HepG2 (cell line): Measurements from ENCODE around the gene SHFL. TPM values are rescaled to one million over a fixed set of nuclear protein-coding genes. Genes with fewer than 3 reads are reported as not detected.

Experiments used
- ATAC-seq: fragments of 200-7000 bp; cut with Tn5 transposase; 3 replicates; pipeline ENCODE4 v1.9.1; 2020; ENCODE audit warnings: mild to moderate bottlenecking, moderate library complexity
- BruUV-seq: library from RNA; stranded (reverse); fragments of 400-500 nt; replicated peaks from 2 replicates; lab custom pipeline; 2021; lab: Mats Ljungman, UMichigan
- CTCF ChIA-PET: fragments of 300-600 bp; formaldehyde crosslinking; extraction: SDS; loops from one replicate; lab custom pipeline; 2021; ENCODE audit warnings: low total read pairs, inconsistent platforms, low intra/inter-chr PET ratio; lab: Yijun Ruan, JAX
- POLR2A ChIA-PET: fragments of 350-600 bp; sonication (Branson Sonifier 250); formaldehyde crosslinking; loops from one replicate; lab custom pipeline; 2020; ENCODE audit warnings: antibody characterized with exemption, inconsistent platforms; lab: Yijun Ruan, JAX
- DNase-seq: peaks from one replicate; pipeline ENCODE4 v3.0.0-alpha.2; 2015; ENCODE audit warnings: low spot score
- FAIRE-seq: peaks from 3 replicates; lab custom pipeline; 2011; peaks lifted over from hg19 to GRCh38; lab: Jason Lieb, UNC
- H2AFZ ChIP-seq: one replicate; pipeline ENCODE4 v1.6.1; 2011; ENCODE audit warnings: low read length, inconsistent platforms
- H3K27ac ChIP-seq: fragments of 300-600 bp; 3 replicates; pipeline ENCODE4 v1.8.0; 2011; ENCODE audit warnings: mixed run types, mild to moderate bottlenecking, mixed read lengths, low read length, inconsistent platforms; ENCODE audit not compliant: insufficient read depth; ENCODE audit errors: extremely low read length
- H3K27me3 ChIP-seq, 2 experiments: fragments of 200-600 bp in 1 of 2; 2 replicates in 1 of 2; 3 replicates in 1 of 2; pipeline versions ENCODE4 v1.6.0 to v1.8.0; 2011; ENCODE audit warnings: low read length in 2 of 2, mild to moderate bottlenecking in 2 of 2, moderate library complexity in 2 of 2, inconsistent platforms in 1 of 2; ENCODE audit not compliant: insufficient read depth in 2 of 2, control insufficient read depth in 1 of 2
- H3K36me3 ChIP-seq, 2 experiments: fragments of 200-600 bp in 1 of 2; replicated peaks in 1 of 2; 2 replicates in 1 of 2; 3 replicates in 1 of 2; pipeline versions ENCODE4 v1.5.1 to v1.8.0; 2011; ENCODE audit warnings: low read length in 2 of 2, inconsistent platforms in 1 of 2; ENCODE audit not compliant: insufficient read depth in 2 of 2, control insufficient read depth in 1 of 2
- H3K4me1 ChIP-seq: 2 replicates; pipeline ENCODE4 v1.5.1; 2012; ENCODE audit warnings: low read length, inconsistent platforms; ENCODE audit not compliant: insufficient read depth
- H3K4me2 ChIP-seq: 2 replicates; pipeline ENCODE4 v1.6.0; 2011; ENCODE audit warnings: low read depth, low read length, inconsistent platforms
- H3K4me3 ChIP-seq, 3 experiments: fragments of 200-600 bp in 1 of 3; sonication (generic), shearing (Covaris generic) in 1 of 3; replicated peaks in 1 of 3; 2 replicates each; pipeline ENCODE4 v1.5.1; 2011 to 2016; ENCODE audit warnings: low read length in 3 of 3, inconsistent platforms in 2 of 3, low read depth in 2 of 3, mild to moderate bottlenecking in 2 of 3, control low read depth in 1 of 3, mixed read lengths in 1 of 3; ENCODE audit not compliant: insufficient read depth in 1 of 3
- H3K79me2 ChIP-seq: one replicate; pipeline ENCODE4 v1.6.1; 2011; ENCODE audit warnings: low read length, inconsistent platforms; ENCODE audit not compliant: insufficient read depth
- H3K9ac ChIP-seq: 2 replicates; pipeline ENCODE4 v1.6.0; 2011; ENCODE audit warnings: mild to moderate bottlenecking, low read depth, low read length, inconsistent platforms; ENCODE audit not compliant: insufficient read depth
- H3K9me3 ChIP-seq: 2 replicates; pipeline ENCODE4 v1.5.1; 2012; ENCODE audit warnings: mild to moderate bottlenecking, low read length
- H4K20me1 ChIP-seq: 2 replicates; pipeline ENCODE4 v1.6.0; 2011; ENCODE audit warnings: inconsistent platforms, mild to moderate bottlenecking, low read length, moderate library complexity; ENCODE audit not compliant: insufficient read depth
- CCDC6 ChIP-seq: sonication (generic); formaldehyde crosslinking; IDR thresholded peaks from 2 replicates; pipeline ENCODE4 v1.8.1; 2022; ENCODE audit warnings: mild to moderate bottlenecking, missing genetic modification reagents, moderate library complexity
- ELF3 ChIP-seq: IDR thresholded peaks from 2 replicates; pipeline ENCODE4 v1.6.1; 2016; ENCODE audit warnings: missing genetic modification reagents, missing compliant biosample characterization
- HCFC1 ChIP-seq: fragments of 150-350 bp; IDR thresholded peaks from 2 replicates; pipeline ENCODE4 v1.6.1; 2014; ENCODE audit warnings: low read depth, low read length
- MXD1 ChIP-seq: sonication (generic); formaldehyde crosslinking; IDR thresholded peaks from 2 replicates; pipeline ENCODE4 v1.4.0; 2020; ENCODE audit warnings: mild to moderate bottlenecking, missing genetic modification reagents
- ZFP36L2 ChIP-seq: sonication (generic); formaldehyde crosslinking; IDR thresholded peaks from 2 replicates; pipeline ENCODE4 v1.4.0; 2020; ENCODE audit warnings: missing genetic modification reagents
- ZNF101 ChIP-seq: sonication (generic); formaldehyde crosslinking; IDR thresholded peaks from 2 replicates; pipeline ENCODE4 v1.4.0; 2020; ENCODE audit warnings: mild to moderate bottlenecking, low read depth, missing genetic modification reagents, borderline replicate concordance
- ZNF281 ChIP-seq: sonication (generic); formaldehyde crosslinking; IDR thresholded peaks from 2 replicates; pipeline ENCODE4 v1.4.0; 2020; ENCODE audit warnings: missing genetic modification reagents, borderline replicate concordance
- ZNF598 ChIP-seq: sonication (generic); formaldehyde crosslinking; IDR thresholded peaks from 2 replicates; pipeline ENCODE4 v1.5.1; 2020; ENCODE audit warnings: mild to moderate bottlenecking, missing genetic modification reagents, borderline replicate concordance
- ZNF670 ChIP-seq: sonication (generic); formaldehyde crosslinking; IDR thresholded peaks from 2 replicates; pipeline ENCODE4 v1.8.0; 2022; ENCODE audit warnings: mild to moderate bottlenecking, missing genetic modification reagents, borderline replicate concordance
- WGBS: methylation state at CpG from one replicate; pipeline ENCODE4 v1.1.6; 2017; ENCODE audit warnings: low lambda C conversion rate; 5-methylcytosine and 5-hydroxymethylcytosine counted together
- in situ Hi-C: cut with HindIII; loops from 2 replicates; pipeline ENCODE4 v1.10.0; 2017; ENCODE audit warnings: low pct_unique_long_range_greater_than_20kb; ENCODE audit not compliant: extremely low pct_ligation_motif_present
- intact Hi-C: fragments of 100-400 bp; cut with micrococcal nuclease; formaldehyde crosslinking; loops from one replicate; pipeline ENCODE4 v1.10.0; 2022; ENCODE audit not compliant: unreplicated experiment
- polyA plus RNA-seq, 8 experiments: library from polyadenylated mRNA; depleted of rRNA in 3 of 8; stranded (reverse) in 7 of 8; unstranded in 1 of 8; fragments of >200 nt; fragmentation: Illumina TruSeq in 4 of 8; extraction: Trizol in 4 of 8; gene quantifications; 2 replicates each; pipeline versions ENCODE4 v1.2.1 to v1.2.3, GENCODE V29; 2011 to 2016; ENCODE audit warnings: low read depth in 4 of 8, missing spikeins in 1 of 8, mixed read lengths in 1 of 8; ENCODE audit not compliant: insufficient read depth in 1 of 8
- total RNA-seq, 5 experiments: library from RNA; depleted of rRNA; stranded (reverse); fragments of >200 nt; fragmentation: Illumina TruSeq; extraction: Trizol; gene quantifications; 2 replicates each; pipeline ENCODE4 v1.2.3, GENCODE V29; 2016; ENCODE audit warnings: low read depth in 1 of 5
- TF ChIP-seq, protein P1 (sequence below): sonication (generic); formaldehyde crosslinking; IDR thresholded peaks from 2 replicates; pipeline ENCODE4 v1.4.0; 2020; ENCODE audit warnings: mild to moderate bottlenecking, low read depth, missing genetic modification reagents

The SHFL gene
- total and polyA plus RNA-seq, 2 of the 13 experiments (the other 11 are each of a cell fraction or from before 2014, with no cell fraction given): 12.3 to 36.4 TPM

- 44% methylated on average over 6 of the region's 6 CpGs for WGBS
- no peak for DNase-seq
- CTCF ChIA-PET: no interaction called here
- peaks cover 14% of the 10 kb centered on the region for H3K79me2 ChIP-seq
- H3K4me1 ChIP-seq: peaks cover 8% of the 10 kb centered on the region; the same call in 1 of the 2 replicates
- H3K9me3 ChIP-seq: no peaks in the 10 kb centered on the region
- H3K4me2 ChIP-seq: no peak overlapping the region
- FAIRE-seq: no peak
- no peak overlapping the region for H3K4me3 ChIP-seq
- H3K27me3 ChIP-seq: no peaks in the 10 kb centered on the region; a peak in 1 of 5 replicates
- intact Hi-C loops (no loop called here), in situ Hi-C loops (no loop called here)
- POLR2A ChIA-PET: interaction anchor here (1.7 kb wide), 1 partner anchor 10 kb away, joined by 4 read pairs; the partner anchor contains the start of gene P2RY11
- no peak overlapping the region for H2AFZ ChIP-seq
- no peak for ATAC-seq
- H3K27ac ChIP-seq: no peak overlapping the region
- no peak for TF ChIP-seq ZNF598 (CRISPR knock-in tag)
- no peak for TF ChIP-seq ZFP36L2 (CRISPR knock-in tag)
- no peak for TF ChIP-seq ELF3 (CRISPR knock-in tag)
- TF ChIP-seq, protein P1, sequence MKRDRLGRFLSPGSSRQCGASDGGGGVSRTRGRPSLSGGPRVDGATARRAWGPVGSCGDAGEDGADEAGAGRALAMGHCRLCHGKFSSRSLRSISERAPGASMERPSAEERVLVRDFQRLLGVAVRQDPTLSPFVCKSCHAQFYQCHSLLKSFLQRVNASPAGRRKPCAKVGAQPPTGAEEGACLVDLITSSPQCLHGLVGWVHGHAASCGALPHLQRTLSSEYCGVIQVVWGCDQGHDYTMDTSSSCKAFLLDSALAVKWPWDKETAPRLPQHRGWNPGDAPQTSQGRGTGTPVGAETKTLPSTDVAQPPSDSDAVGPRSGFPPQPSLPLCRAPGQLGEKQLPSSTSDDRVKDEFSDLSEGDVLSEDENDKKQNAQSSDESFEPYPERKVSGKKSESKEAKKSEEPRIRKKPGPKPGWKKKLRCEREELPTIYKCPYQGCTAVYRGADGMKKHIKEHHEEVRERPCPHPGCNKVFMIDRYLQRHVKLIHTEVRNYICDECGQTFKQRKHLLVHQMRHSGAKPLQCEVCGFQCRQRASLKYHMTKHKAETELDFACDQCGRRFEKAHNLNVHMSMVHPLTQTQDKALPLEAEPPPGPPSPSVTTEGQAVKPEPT (CRISPR knock-in tag): no peak
- no peak for TF ChIP-seq ZNF670 (CRISPR knock-in tag)
- TF ChIP-seq MXD1: no peak
- no peak for TF ChIP-seq ZNF281 (CRISPR knock-in tag)
- TF ChIP-seq HCFC1: no peak
- no peak for TF ChIP-seq ZNF101
- no peak for TF ChIP-seq CCDC6 (CRISPR knock-in tag)
- no peaks in the 10 kb centered on the region for H4K20me1 ChIP-seq
- H3K36me3 ChIP-seq: peaks cover 6 to 8% of the 10 kb centered on the region in 2 experiments; a peak in 4 of 5 replicates
- no TSS peak for BruUV-seq
- H3K9ac ChIP-seq: no peak overlapping the region
These were observed 35.9 kb downstream of the SHFL start for GRCh38 chr19:10122045-10122444.
